ENCODE data around the gene GJC2. TPM values are rescaled to one million over a fixed set of nuclear protein-coding genes. Genes with fewer than 3 reads are reported as not detected.

The GJC2 gene
- total RNA-seq, 4 donors from 2014 or later, result 0.48 to 2.7 (median 0.66) TPM

- no peaks in the 10 kb centered on the region for H3K36me3 ChIP-seq
- DNase-seq, result no peak
- TF ChIP-seq POLR2A (IDR thresholded peaks at IDR 0.05), result no peak
- H3K9me3 ChIP-seq, result no peaks in the 10 kb centered on the region
- H3K27ac ChIP-seq, result peak overlapping the region in 2 of 4 donors; percentile 14 to 100
- H3K4me1 ChIP-seq, result peaks cover 30 to 90% (median 41%) of the 10 kb centered on the region in 3 donors
- WGBS, 2 donors, result 42 to 89% methylated on average over 4 to 5 of the region's 15 CpGs
- H3K27me3 ChIP-seq, result peaks cover 0 to 13% (median 1%) of the 10 kb centered on the region in 4 donors
- intact Hi-C loops (cut with DNase I), result loop anchor here (10.0 kb wide), 1 partner anchor 55 kb away; the partner anchor contains the start of genes C1orf35 and MRPL55
- H3K4me3 ChIP-seq, result no peak overlapping the region
These were observed 10.6 kb downstream of the GJC2 start for GRCh38 chr1:228160201-228160761.

- Histone ChIP-seq H3K27me3 (peaks cover 0 to 13% (median 1%) of the 10 kb centered on the region in 4 donors), H3K36me3 (no peaks in the 10 kb centered on the region), H3K4me1 (peaks cover 32 to 82% (median 41%) of the 10 kb centered on the region in 3 donors), H3K27ac (peak overlapping the region; percentile 41 to 100 (median 89)), H3K9me3 (no peaks in the 10 kb centered on the region), H3K4me3 (no peak overlapping the region)
- intact Hi-C loops (cut with DNase I), result loop anchor here (10.0 kb wide), 1 partner anchor 57 kb away; the partner anchor contains the start of genes C1orf35 and MRPL55
- TF ChIP-seq POLR2A (IDR thresholded peaks at IDR 0.05) (no peak), CTCF (IDR thresholded peaks at IDR 0.05) (no peak)
- no peak for DNase-seq
- WGBS, 2 donors, result 30 to 37% methylated on average over 6 of the region's 7 CpGs
These were observed 11.6 kb downstream of the GJC2 start for GRCh38 chr1:228161362-228161761.

GRCh38 chr1:228161866-228162265 lies 12.1 kb downstream of the GJC2 start:
- no peak for DNase-seq
- Histone ChIP-seq H3K36me3 (no peaks in the 10 kb centered on the region), H3K9me3 (no peaks in the 10 kb centered on the region), H3K27me3 (peaks cover 0 to 13% (median 1%) of the 10 kb centered on the region in 4 donors), H3K27ac (peak overlapping the region; percentile 41 to 100 (median 89)), H3K4me1 (peaks cover 37 to 84% (median 46%) of the 10 kb centered on the region in 3 donors), H3K4me3 (no peak overlapping the region)
- TF ChIP-seq CTCF (IDR thresholded peaks at IDR 0.05) (no peak), POLR2A (IDR thresholded peaks at IDR 0.05) (no peak)
- WGBS, 2 donors, result 76 to 85% methylated on average over 7 to 8 of the region's 9 CpGs
- intact Hi-C loops (cut with DNase I), result loop anchor here (10.0 kb wide), 1 partner anchor 57 kb away; the partner anchor contains the start of genes C1orf35 and MRPL55

- Histone ChIP-seq H3K9me3 (no peaks in the 10 kb centered on the region), H3K27ac (peak overlapping the region; percentile 77 to 100 (median 89)), H3K36me3 (no peaks in the 10 kb centered on the region), H3K4me3 (peak overlapping the region in 1 of 4 donors; percentile 34), H3K27me3 (peaks cover 0 to 13% (median 1%) of the 10 kb centered on the region in 4 donors), H3K4me1 (peaks cover 38 to 84% (median 48%) of the 10 kb centered on the region in 3 donors)
- WGBS, 2 donors, result 13 to 34% methylated on average over 4 to 6 of the region's 14 CpGs
- DNase-seq, result no peak
- intact Hi-C loops (cut with DNase I), result loop anchor here (10.0 kb wide), 1 partner anchor 58 kb away; the partner anchor contains the start of genes C1orf35 and MRPL55
- TF ChIP-seq CTCF (IDR thresholded peaks at IDR 0.05) (peak in 2 of 6 experiments; percentile 11 to 28), POLR2A (IDR thresholded peaks at IDR 0.05) (no peak)
These were observed 12.7 kb downstream of the GJC2 start for GRCh38 chr1:228162286-228163006.

- Histone ChIP-seq H3K9me3 (no peaks in the 10 kb centered on the region), H3K27ac (peak overlapping the region; percentile 77 to 100 (median 89)), H3K36me3 (no peaks in the 10 kb centered on the region), H3K27me3 (peaks cover 0 to 13% (median 1%) of the 10 kb centered on the region in 4 donors), H3K4me3 (peak overlapping the region in 1 of 4 donors; percentile 34), H3K4me1 (peaks cover 38 to 79% (median 48%) of the 10 kb centered on the region in 3 donors)
- DNase-seq, result no peak
- peak in 1 of 4 donors; percentile 39 for TF ChIP-seq POLR2A (IDR thresholded peaks at IDR 0.05)
- no peak for TF ChIP-seq CTCF (IDR thresholded peaks at IDR 0.05)
- intact Hi-C loops (cut with DNase I), result loop anchor here (10.0 kb wide), 1 partner anchor 58 kb away; the partner anchor contains the start of genes C1orf35 and MRPL55
- WGBS, 2 donors, result 35 to 40% methylated on average over 9 to 12 of the region's 30 CpGs
These were observed 13.4 kb downstream of the GJC2 start for GRCh38 chr1:228163007-228163753.
